HepG2 (cell line): ENCODE data around the gene NPHP4.

Source experiments
- CTCF ChIP-seq: sonication (generic); formaldehyde crosslinking; IDR thresholded peaks from 2 replicates; pipeline ENCODE4 v1.5.0; 2020; ENCODE audit warnings: mild to moderate bottlenecking, missing genetic modification reagents, moderate library complexity
- ETV5 ChIP-seq: IDR thresholded peaks from 2 replicates; pipeline ENCODE4 v1.6.1; 2018; ENCODE audit warnings: missing biosample characterization, missing genetic modification reagents, inconsistent platforms, borderline replicate concordance
- MEIS1 ChIP-seq: sonication (generic); formaldehyde crosslinking; IDR thresholded peaks from 2 replicates; pipeline ENCODE4 v1.9.0; 2021; ENCODE audit warnings: mild to moderate bottlenecking, missing genetic modification reagents, moderate library complexity, borderline replicate concordance
- MTERF4 ChIP-seq: sonication (generic); formaldehyde crosslinking; IDR thresholded peaks from 2 replicates; pipeline ENCODE4 v1.8.0; 2023; ENCODE audit warnings: mild to moderate bottlenecking, missing genetic modification reagents
- NONO ChIP-seq, 2 experiments: fragments of 450-650 bp in 1 of 2; sonication (generic) in 1 of 2; formaldehyde crosslinking in 1 of 2; IDR thresholded peaks in 1 of 2; conservative IDR thresholded peaks in 1 of 2; 2 replicates each; pipeline versions ENCODE4 v1.6.1 to v1.8.0; 2017 to 2022; ENCODE audit warnings: mild to moderate bottlenecking in 1 of 2, missing genetic modification reagents in 1 of 2, moderate library complexity in 1 of 2
- POLR2AphosphoS2 ChIP-seq: IDR thresholded peaks from 2 replicates; pipeline ENCODE4 v1.6.1; 2011; ENCODE audit warnings: low read depth, low read length, improper control_type of control experiment
- ZNF274 ChIP-seq: sonication (generic); formaldehyde crosslinking; IDR thresholded peaks from 2 replicates; pipeline ENCODE4 v1.5.1; 2020; ENCODE audit warnings: mild to moderate bottlenecking, missing genetic modification reagents
- ZNF597 ChIP-seq: sonication (generic); formaldehyde crosslinking; IDR thresholded peaks from 2 replicates; pipeline ENCODE4 v1.5.0; 2020; ENCODE audit warnings: missing genetic modification reagents
- ZNF747 ChIP-seq: sonication (generic); formaldehyde crosslinking; IDR thresholded peaks from 2 replicates; pipeline ENCODE4 v1.8.1; 2023; ENCODE audit warnings: missing genetic modification reagents, mild to moderate bottlenecking, borderline replicate concordance

GRCh38 chr1:5959087-5959486 lies 33.1 kb downstream of the NPHP4 start:
- TF ChIP-seq ZNF274 (CRISPR knock-in tag), result no peak
- no peak for TF ChIP-seq NONO (IDR thresholded peaks at IDR 0.05)
- no peak for TF ChIP-seq NONO (CRISPR knock-in tag; conservative IDR thresholded peaks at IDR 0.05)
- TF ChIP-seq CTCF (CRISPR knock-in tag), result no peak
- TF ChIP-seq MTERF4, result no peak
- no peak for TF ChIP-seq ZNF747 (CRISPR knock-in tag)
- TF ChIP-seq MEIS1 (CRISPR knock-in tag), result no peak
- TF ChIP-seq ETV5 (CRISPR knock-in tag), result no peak
- no peak for TF ChIP-seq POLR2AphosphoS2
- no peak for TF ChIP-seq ZNF597 (CRISPR knock-in tag)
